Activated T-cell treated with anti-CD3 and anti-CD28 coated beads, Interleukin-2, amount 50 U/mL, for 24 hours (primary cell): Measurements from ENCODE around the gene CYP4F2.
"Not testable (repeated sequence)": the region's sequence is repeated elsewhere in the genome, so short reads cannot be mapped to it uniquely, and the experiment has no call there.

ENCODE experiments used
- DNase-seq: peaks from one replicate; pipeline ENCODE4 v3.0.0-alpha.2; 2020
- H3K27ac Mint-ChIP-seq: 2 replicates; pipeline ENCODE4 v1.8.0; 2020; ENCODE audit warnings: mild to moderate bottlenecking, mixed read lengths
- H3K27me3 Mint-ChIP-seq: 2 replicates; pipeline ENCODE4 v1.8.0; 2020; ENCODE audit warnings: mixed read lengths
- H3K36me3 Mint-ChIP-seq: 2 replicates; pipeline ENCODE4 v1.8.0; 2020; ENCODE audit warnings: low read depth, mixed read lengths
- H3K4me1 Mint-ChIP-seq: 2 replicates; pipeline ENCODE4 v1.8.0; 2020; ENCODE audit warnings: low read depth, mixed read lengths
- H3K4me3 Mint-ChIP-seq: 2 replicates; pipeline ENCODE4 v1.8.0; 2020; ENCODE audit warnings: mild to moderate bottlenecking, moderate library complexity, mixed read lengths
- H3K9me3 Mint-ChIP-seq: 2 replicates; pipeline ENCODE4 v1.8.0; 2020; ENCODE audit warnings: mixed read lengths

CYP4F2 gene

GRCh38 chr19:15889339-15889738 lies 8.5 kb downstream of the CYP4F2 start:
- DNase-seq, H3K4me3 Mint-ChIP-seq, H3K4me1 Mint-ChIP-seq, H3K9me3 Mint-ChIP-seq, H3K27me3 Mint-ChIP-seq, H3K27ac Mint-ChIP-seq, H3K36me3 Mint-ChIP-seq: not testable (repeated sequence)

GRCh38 chr19:15885919-15886318 lies 12.0 kb downstream of the CYP4F2 start:
- H3K36me3 Mint-ChIP-seq, result no peaks in the 10 kb centered on the region
- no peak overlapping the region for H3K4me3 Mint-ChIP-seq
- DNase-seq, result no peak
- H3K27me3 Mint-ChIP-seq, result peaks cover 6% of the 10 kb centered on the region
- no peak overlapping the region for H3K27ac Mint-ChIP-seq
- H3K9me3 Mint-ChIP-seq, result no peaks in the 10 kb centered on the region
- H3K4me1 Mint-ChIP-seq, result no peaks in the 10 kb centered on the region

GRCh38 chr19:15885167-15885566 lies 12.7 kb downstream of the CYP4F2 start:
- Mint-ChIP-seq H3K27ac (no peak overlapping the region), H3K4me1 (no peaks in the 10 kb centered on the region), H3K4me3 (no peak overlapping the region), H3K27me3 (peaks cover 6% of the 10 kb centered on the region), H3K9me3 (no peaks in the 10 kb centered on the region), H3K36me3 (no peaks in the 10 kb centered on the region)
- no peak for DNase-seq

GRCh38 chr19:15883329-15883728 lies 14.5 kb downstream of the CYP4F2 start:
- H3K27me3 Mint-ChIP-seq, result peaks cover 14% of the 10 kb centered on the region
- H3K9me3 Mint-ChIP-seq, H3K36me3 Mint-ChIP-seq, H3K4me3 Mint-ChIP-seq, H3K27ac Mint-ChIP-seq, DNase-seq, H3K4me1 Mint-ChIP-seq: not testable (repeated sequence)

GRCh38 chr19:15874821-15875474 lies 22.9 kb downstream of the CYP4F2 start:
- Mint-ChIP-seq H3K27ac (no peak overlapping the region), H3K4me1 (peaks cover 4% of the 10 kb centered on the region), H3K9me3 (no peaks in the 10 kb centered on the region), H3K36me3 (no peaks in the 10 kb centered on the region), H3K27me3 (peaks cover 42% of the 10 kb centered on the region), H3K4me3 (no peak overlapping the region)
- DNase-seq, result no peak

- peaks cover 40% of the 10 kb centered on the region for H3K27me3 Mint-ChIP-seq
- not testable (repeated sequence) for H3K9me3 Mint-ChIP-seq, H3K4me3 Mint-ChIP-seq, H3K36me3 Mint-ChIP-seq, DNase-seq, H3K4me1 Mint-ChIP-seq, H3K27ac Mint-ChIP-seq
These were observed 24.1 kb downstream of the CYP4F2 start for GRCh38 chr19:15873771-15874170.

GRCh38 chr19:15871570-15871969 lies 26.3 kb downstream of the CYP4F2 start:
- peak; percentile 55 for DNase-seq
- Mint-ChIP-seq H3K4me1 (peaks cover 4% of the 10 kb centered on the region), H3K27me3 (peaks cover 28% of the 10 kb centered on the region), H3K4me3 (no peak overlapping the region), H3K9me3 (no peaks in the 10 kb centered on the region), H3K27ac (no peak overlapping the region), H3K36me3 (no peaks in the 10 kb centered on the region)

- Mint-ChIP-seq H3K4me1 (peaks cover 4% of the 10 kb centered on the region), H3K27me3 (peaks cover 17% of the 10 kb centered on the region), H3K9me3 (no peaks in the 10 kb centered on the region), H3K36me3 (no peaks in the 10 kb centered on the region), H3K4me3 (no peak overlapping the region), H3K27ac (no peak overlapping the region)
- no peak for DNase-seq
These were observed 28.0 kb downstream of the CYP4F2 start for GRCh38 chr19:15869873-15870272.

GRCh38 chr19:15869109-15869555 lies 28.7 kb downstream of the CYP4F2 start:
- Mint-ChIP-seq H3K9me3 (no peaks in the 10 kb centered on the region), H3K36me3 (no peaks in the 10 kb centered on the region), H3K4me3 (no peak overlapping the region), H3K27ac (no peak overlapping the region), H3K27me3 (peaks cover 12% of the 10 kb centered on the region), H3K4me1 (peaks cover 4% of the 10 kb centered on the region)
- no peak for DNase-seq

GRCh38 chr19:15866636-15867035 lies 31.2 kb downstream of the CYP4F2 start:
- Mint-ChIP-seq H3K27me3 (peaks cover 1% of the 10 kb centered on the region), H3K27ac (no peak overlapping the region), H3K36me3 (no peaks in the 10 kb centered on the region), H3K4me1 (peaks cover 2% of the 10 kb centered on the region), H3K9me3 (no peaks in the 10 kb centered on the region), H3K4me3 (no peak overlapping the region)
- no peak for DNase-seq

GRCh38 chr19:15864824-15865223 lies 33.0 kb downstream of the CYP4F2 start:
- no peak for DNase-seq
- H3K36me3 Mint-ChIP-seq, result no peaks in the 10 kb centered on the region
- H3K9me3 Mint-ChIP-seq, result no peaks in the 10 kb centered on the region
- H3K27ac Mint-ChIP-seq, result no peak overlapping the region
- no peak overlapping the region for H3K4me3 Mint-ChIP-seq
- no peaks in the 10 kb centered on the region for H3K4me1 Mint-ChIP-seq
- H3K27me3 Mint-ChIP-seq, result no peaks in the 10 kb centered on the region

GRCh38 chr19:15863272-15863671 lies 34.6 kb downstream of the CYP4F2 start:
- Mint-ChIP-seq H3K27me3 (no peaks in the 10 kb centered on the region), H3K4me3 (no peak overlapping the region), H3K4me1 (no peaks in the 10 kb centered on the region), H3K9me3 (no peaks in the 10 kb centered on the region), H3K36me3 (no peaks in the 10 kb centered on the region), H3K27ac (no peak overlapping the region)
- no peak for DNase-seq

GRCh38 chr19:15862444-15862843 lies 35.4 kb downstream of the CYP4F2 start:
- Mint-ChIP-seq H3K9me3 (no peaks in the 10 kb centered on the region), H3K36me3 (no peaks in the 10 kb centered on the region), H3K27ac (no peak overlapping the region), H3K27me3 (no peaks in the 10 kb centered on the region), H3K4me3 (no peak overlapping the region), H3K4me1 (no peaks in the 10 kb centered on the region)
- no peak for DNase-seq

- Mint-ChIP-seq H3K9me3 (no peaks in the 10 kb centered on the region), H3K27me3 (no peaks in the 10 kb centered on the region), H3K4me1 (no peaks in the 10 kb centered on the region), H3K27ac (no peak overlapping the region), H3K36me3 (no peaks in the 10 kb centered on the region), H3K4me3 (no peak overlapping the region)
- DNase-seq, result no peak
These were observed 37.4 kb downstream of the CYP4F2 start for GRCh38 chr19:15860522-15860921.

GRCh38 chr19:15859187-15859586 lies 38.7 kb downstream of the CYP4F2 start:
- no peaks in the 10 kb centered on the region for H3K4me1 Mint-ChIP-seq
- no peaks in the 10 kb centered on the region for H3K27me3 Mint-ChIP-seq
- DNase-seq, result no peak
- no peaks in the 10 kb centered on the region for H3K36me3 Mint-ChIP-seq
- no peak overlapping the region for H3K27ac Mint-ChIP-seq
- no peak overlapping the region for H3K4me3 Mint-ChIP-seq
- no peaks in the 10 kb centered on the region for H3K9me3 Mint-ChIP-seq

GRCh38 chr19:15850385-15850784 lies 47.5 kb downstream of the CYP4F2 start:
- no peaks in the 10 kb centered on the region for H3K27me3 Mint-ChIP-seq
- H3K9me3 Mint-ChIP-seq, result no peaks in the 10 kb centered on the region
- no peaks in the 10 kb centered on the region for H3K36me3 Mint-ChIP-seq
- no peak for DNase-seq
- no peak overlapping the region for H3K27ac Mint-ChIP-seq
- peaks cover 5% of the 10 kb centered on the region for H3K4me1 Mint-ChIP-seq
- no peak overlapping the region for H3K4me3 Mint-ChIP-seq
